ENCODE results near the gene CHID1.

Gene CHID1

GRCh38 chr11:861105-861479, 49.5 kb downstream of the CHID1 start:
- DNase-seq = no peak

- DNase-seq = no peak
Observed at GRCh38 chr11:860234-861104, 50.1 kb downstream of the CHID1 start.

- DNase-seq = no peak
Observed at GRCh38 chr11:859394-860131, 51.0 kb downstream of the CHID1 start.

GRCh38 chr11:858762-859339, 51.8 kb downstream of the CHID1 start:
- no peak for DNase-seq

GRCh38 chr11:858053-858761, 52.4 kb downstream of the CHID1 start:
- DNase-seq = no peak

GRCh38 chr11:856397-856796, 54.2 kb downstream of the CHID1 start:
- no peak for DNase-seq

- DNase-seq = no peak
Observed at GRCh38 chr11:855796-856195, 54.8 kb downstream of the CHID1 start.

GRCh38 chr11:855330-855674, 55.3 kb downstream of the CHID1 start:
- DNase-seq = no peak

- no peak for DNase-seq
Observed at GRCh38 chr11:854601-855329, 55.8 kb downstream of the CHID1 start.

GRCh38 chr11:853682-854448, 56.7 kb downstream of the CHID1 start:
- no peak for DNase-seq

GRCh38 chr11:852762-853161, 57.8 kb downstream of the CHID1 start:
- DNase-seq = no peak

- no peak for DNase-seq
Observed at GRCh38 chr11:850775-851763, 59.5 kb downstream of the CHID1 start.

- no peak for DNase-seq
Observed at GRCh38 chr11:849951-850774, 60.4 kb downstream of the CHID1 start.

- peak; percentile 67 for DNase-seq
Observed at GRCh38 chr11:849104-849824, 61.3 kb downstream of the CHID1 start.

GRCh38 chr11:848380-848931, 62.2 kb downstream of the CHID1 start:
- peak; percentile 87 for DNase-seq

- DNase-seq = no peak
Observed at GRCh38 chr11:847876-848275, 62.7 kb downstream of the CHID1 start.

GRCh38 chr11:846496-847098, 64.0 kb downstream of the CHID1 start:
- DNase-seq = no peak

- no peak for DNase-seq
Observed at GRCh38 chr11:845872-846495, 64.6 kb downstream of the CHID1 start.

Measured in activated CD8-positive, alpha-beta memory T cell treated with anti-CD3 and anti-CD28 coated beads, Interleukin-2, amount 50 U/mL, for 48 hours (primary cell).